Inferior parietal cortex (tissue), 1 donor: ENCODE measurements around the gene PPP2R3A.

Experiments
- DNase-seq: peaks from one replicate; pipeline ENCODE4 v3.0.0-alpha.2; 2016; ENCODE audit errors: extremely low spot score

PPP2R3A gene

DNA sequence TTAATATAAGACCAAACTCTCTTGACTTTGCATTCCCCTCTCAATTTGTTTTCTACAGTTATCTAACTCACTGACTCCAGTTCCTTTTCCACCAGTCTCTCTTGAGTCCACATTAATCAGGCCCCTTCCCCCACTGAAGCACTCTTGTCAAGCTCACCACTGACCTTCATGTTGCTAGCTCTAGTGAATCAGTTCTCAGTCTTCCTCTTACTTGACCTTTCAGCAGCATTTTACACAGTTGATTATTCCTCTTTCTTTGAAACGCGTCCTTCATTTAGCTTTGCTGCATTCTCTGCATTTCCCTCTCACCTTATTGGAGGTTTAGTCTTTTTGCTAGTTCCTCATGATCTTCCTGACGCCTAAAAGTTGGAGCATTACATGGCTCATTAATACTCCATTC lies 8.3 kb downstream of the PPP2R3A start:
- DNase-seq, result no peak

- no peak for DNase-seq
These were observed 9.5 kb downstream of the PPP2R3A start for GRCh38 chr3:135975053-135975452.

DNA sequence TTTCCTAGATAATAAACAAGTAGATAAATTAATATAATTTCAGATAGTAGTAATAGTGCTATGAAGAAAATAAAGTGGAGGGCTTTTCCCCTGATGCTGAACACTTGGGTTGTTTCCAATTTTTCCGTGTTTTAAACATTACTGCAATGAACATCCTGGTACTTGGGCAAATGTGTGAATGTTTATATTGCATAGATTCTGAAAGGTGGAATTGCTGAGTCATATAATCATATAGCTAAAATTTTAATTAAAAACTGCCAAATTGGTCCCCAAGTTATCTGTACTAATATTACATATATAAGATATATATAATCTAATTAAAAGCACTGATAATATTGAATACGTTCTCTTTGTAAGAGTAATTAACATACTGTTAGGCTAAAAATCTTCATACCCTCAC lies 10.0 kb downstream of the PPP2R3A start:
- no peak for DNase-seq

- DNase-seq, result no peak
These were observed 14.8 kb downstream of the PPP2R3A start for GRCh38 chr3:135980343-135980742.

- no peak for DNase-seq
These were observed 16.3 kb downstream of the PPP2R3A start for GRCh38 chr3:135981701-135982403.

GRCh38 chr3:135982404-135982761 lies 16.9 kb downstream of the PPP2R3A start:
- no peak for DNase-seq

DNA sequence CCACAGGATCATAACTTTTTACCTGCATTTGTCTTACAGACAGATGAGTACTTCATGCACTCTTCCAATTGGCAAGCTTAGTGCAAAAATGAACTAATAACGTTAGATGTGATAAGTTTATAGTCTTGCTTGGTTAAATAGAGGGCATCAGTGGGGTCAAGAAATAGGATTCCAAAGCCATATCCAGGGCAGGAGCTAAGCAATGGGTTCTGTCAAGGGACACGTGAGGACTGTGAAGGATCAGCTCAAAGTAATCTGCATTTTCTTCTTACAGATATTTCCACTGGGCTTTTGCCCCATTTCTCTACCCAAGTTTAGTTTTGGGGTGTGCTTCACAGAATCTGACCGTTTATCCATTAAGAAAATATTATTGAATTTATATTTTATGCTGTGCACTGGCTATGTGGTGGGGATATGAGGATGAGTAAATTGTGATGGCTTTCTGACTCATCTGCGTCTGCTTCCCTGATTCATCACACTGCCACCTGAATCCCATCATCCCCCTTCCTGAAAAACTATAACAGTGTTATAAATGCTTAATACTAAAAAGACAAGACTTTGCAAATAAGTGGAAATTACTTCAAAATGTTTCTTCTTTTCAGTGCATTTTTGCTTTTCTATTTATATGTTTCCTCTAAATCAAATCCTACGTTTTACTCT lies 17.5 kb downstream of the PPP2R3A start:
- no peak for DNase-seq

DNA sequence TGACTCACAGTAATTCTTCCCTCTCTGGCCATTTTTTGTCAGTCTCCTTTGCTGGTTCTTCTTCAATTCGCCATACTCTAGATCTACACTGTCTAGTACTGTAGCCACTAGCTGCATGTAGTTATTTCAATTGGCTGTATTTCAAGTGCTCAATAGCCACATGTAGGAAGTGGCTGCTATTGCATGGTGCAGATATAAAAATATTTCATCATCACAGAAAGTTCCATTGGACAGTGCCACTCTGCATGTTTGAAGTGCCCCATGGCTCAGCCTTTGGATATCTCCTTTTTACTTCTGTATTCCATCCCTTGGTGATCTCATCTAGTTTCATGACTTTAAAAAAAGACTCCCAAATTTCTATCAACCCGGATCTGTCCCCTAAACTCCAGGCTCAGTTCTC lies 22.1 kb downstream of the PPP2R3A start:
- DNase-seq, result no peak

- peak; percentile 15 for DNase-seq
These were observed 23.7 kb downstream of the PPP2R3A start for GRCh38 chr3:135989242-135989641.

- DNase-seq, result no peak
These were observed 25.4 kb downstream of the PPP2R3A start for GRCh38 chr3:135990903-135991302.

GRCh38 chr3:135991621-135992020 lies 26.1 kb downstream of the PPP2R3A start:
- no peak for DNase-seq

DNA sequence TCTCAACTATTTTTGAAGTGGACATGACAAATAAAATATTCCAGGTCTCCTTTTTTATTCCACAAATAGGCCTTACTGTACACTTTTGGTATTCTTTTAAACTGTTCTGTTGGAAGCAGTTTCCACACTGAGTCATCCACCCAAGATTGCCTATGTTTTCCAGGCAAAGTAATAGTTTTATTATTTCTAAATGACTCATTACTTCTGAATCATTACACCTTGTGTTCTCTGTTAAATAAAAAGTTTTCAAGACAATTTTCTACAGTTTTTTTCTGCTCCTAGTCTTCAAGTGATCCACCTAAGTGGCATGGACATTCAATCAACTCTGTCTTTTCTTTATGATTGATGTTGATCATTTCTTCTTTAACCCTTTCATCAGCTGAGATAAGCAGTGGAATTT lies 26.5 kb downstream of the PPP2R3A start:
- DNase-seq, result no peak

DNA sequence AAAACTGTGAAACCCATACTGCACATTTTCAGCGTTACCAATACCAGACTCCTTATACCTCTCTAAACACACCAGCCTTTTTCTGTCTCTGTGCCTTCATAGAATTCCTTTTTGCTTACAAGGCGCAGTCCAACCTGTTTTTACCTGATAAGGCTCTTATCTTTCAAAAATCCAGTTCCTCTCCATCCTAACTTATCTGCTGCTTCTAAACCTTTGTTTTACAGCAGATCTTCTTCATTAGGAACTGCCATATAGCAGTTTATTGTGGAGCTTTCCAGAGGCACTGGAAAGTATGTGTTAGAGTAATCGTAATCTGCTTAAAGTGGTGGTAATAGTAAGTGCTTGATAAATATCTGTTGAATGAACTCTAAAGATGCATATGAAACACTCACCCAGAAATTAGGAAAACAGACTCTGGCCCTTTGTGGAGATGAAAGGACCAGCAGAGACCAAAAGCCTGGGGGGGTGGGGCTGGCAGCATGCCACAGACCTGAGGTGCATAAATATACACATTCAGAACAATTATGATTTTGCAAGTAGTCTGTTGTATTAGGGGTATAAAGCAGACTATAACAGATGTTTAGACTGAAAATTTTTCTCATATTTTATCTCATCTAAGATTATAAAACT lies 29.3 kb downstream of the PPP2R3A start:
- DNase-seq, result no peak

DNA sequence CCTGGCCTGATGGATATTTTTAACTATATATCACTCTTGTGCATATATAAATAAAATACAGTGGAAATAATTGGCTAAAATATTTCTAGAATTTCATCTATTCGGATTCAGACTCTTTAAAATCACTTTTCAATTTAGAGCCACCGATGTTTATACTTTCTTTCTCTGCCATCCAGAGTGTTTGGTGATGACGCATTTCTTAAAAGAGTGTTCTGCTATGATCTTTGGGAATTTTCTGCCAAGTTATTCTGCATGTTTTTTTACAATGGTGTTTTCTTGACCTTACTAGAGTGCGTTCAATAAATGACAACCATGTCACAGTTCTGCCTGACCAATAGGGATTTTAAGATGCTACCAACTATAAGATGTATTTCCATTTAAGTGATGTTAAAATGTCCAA lies 30.2 kb downstream of the PPP2R3A start:
- no peak for DNase-seq

GRCh38 chr3:135997554-135998320 lies 32.2 kb downstream of the PPP2R3A start:
- DNase-seq, result peak; percentile 32

- DNase-seq, result no peak
These were observed 42.7 kb downstream of the PPP2R3A start for GRCh38 chr3:136008221-136008620.

DNA sequence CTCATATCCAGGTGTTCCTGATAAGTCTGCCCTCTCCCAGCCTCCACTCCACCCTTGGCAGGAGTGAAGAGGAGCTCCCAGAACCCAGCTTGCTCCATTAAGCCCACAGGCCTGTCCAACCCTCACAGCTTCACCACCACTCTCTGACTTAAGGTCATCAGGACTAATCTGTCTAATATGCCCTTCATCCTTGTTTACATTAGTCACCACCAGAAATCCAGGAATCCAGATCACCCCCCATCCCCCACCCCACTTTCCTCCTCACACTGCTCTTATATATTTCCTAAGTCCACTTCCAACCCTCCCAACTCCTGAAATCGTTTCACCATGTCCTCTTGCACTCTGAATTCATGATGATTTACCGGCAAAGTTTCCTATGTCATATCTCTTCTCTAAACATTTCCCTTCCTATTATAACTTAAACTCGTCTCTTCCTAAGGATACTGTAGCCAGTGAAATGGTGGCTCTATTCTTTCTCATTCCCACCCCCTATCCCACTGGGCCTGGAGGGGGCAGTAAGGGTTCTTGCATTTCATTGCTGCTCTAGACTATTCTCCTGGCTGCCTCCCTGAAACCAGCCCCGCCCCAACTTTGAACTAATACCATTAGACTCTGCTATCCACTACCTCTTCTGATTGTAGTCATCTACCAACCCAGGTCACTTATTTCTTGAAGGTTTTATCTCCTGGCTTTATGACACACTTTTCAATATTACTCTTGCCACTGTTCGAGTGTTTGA lies 43.4 kb downstream of the PPP2R3A start:
- no peak for DNase-seq

DNA sequence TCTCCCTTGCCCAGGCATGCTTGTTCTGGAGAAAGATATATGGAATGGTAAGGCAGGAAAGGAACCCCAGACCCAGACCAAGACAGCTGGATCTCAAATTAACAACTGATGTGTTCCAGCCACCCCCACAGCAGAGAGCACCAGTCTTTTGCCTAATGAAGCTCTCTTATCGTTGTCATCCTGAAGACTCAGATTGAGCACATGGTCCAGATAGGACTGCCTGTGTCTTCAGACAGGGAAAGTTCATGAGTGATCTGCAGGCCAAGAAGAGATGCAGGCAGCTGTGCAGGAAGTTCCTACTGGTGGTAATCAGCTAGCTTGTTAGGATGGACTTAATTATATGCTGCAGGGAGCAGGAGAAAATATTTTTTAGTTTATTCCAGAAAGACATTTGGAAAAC lies 53.3 kb downstream of the PPP2R3A start:
- no peak for DNase-seq

GRCh38 chr3:136021803-136022202 lies 56.3 kb downstream of the PPP2R3A start:
- DNase-seq, result no peak

GRCh38 chr3:136022529-136023263 lies 57.2 kb downstream of the PPP2R3A start:
- DNase-seq, result no peak
